GM19438 (cell line): ENCODE measurements around the gene SPTAN1.
A peak's percentile ranks its signal among the peaks of the same experiment; 100 is the strongest.
"Not testable (repeated sequence)": the region's sequence is repeated elsewhere in the genome, so short reads cannot be mapped to it uniquely, and the experiment has no call there.

ENCODE experiments used
- ATAC-seq: cut with Tn5 transposase; IDR thresholded peaks from one replicate; pipeline ENCODE4 v1.9.1; 2021; ENCODE audit warnings: low read depth; ENCODE audit not compliant: unreplicated experiment

Gene SPTAN1

GRCh38 chr9:128552153-128552743 is at the start of gene SPTAN1:
TSS of gene SPTAN1 (plus strand) at chr9:128552587. CDS start at chr9:128566741, 14,154 bp downstream.
- ATAC-seq = peak; percentile 67

DNA sequence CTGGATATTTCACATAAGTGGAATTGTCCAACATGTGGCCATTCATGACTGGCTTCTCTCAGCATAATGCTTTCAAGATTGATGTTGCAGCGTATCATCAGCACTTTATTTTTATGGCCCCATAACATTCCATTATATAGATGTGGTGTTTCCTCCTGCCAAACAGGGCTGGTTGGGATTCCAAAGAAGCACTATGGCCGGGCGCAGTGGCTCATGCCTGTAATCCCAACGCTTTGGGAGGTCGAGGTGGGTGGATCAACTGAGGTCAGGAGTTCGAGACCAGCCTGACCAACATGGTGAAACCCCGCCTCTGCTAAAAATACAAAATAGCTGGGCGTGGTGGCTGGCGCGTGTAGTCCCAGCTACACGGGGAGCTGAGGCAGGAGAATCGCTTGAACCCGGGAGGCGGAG is 49.0 kb upstream of the SPTAN1 start:
- not testable (repeated sequence) for ATAC-seq

DNA sequence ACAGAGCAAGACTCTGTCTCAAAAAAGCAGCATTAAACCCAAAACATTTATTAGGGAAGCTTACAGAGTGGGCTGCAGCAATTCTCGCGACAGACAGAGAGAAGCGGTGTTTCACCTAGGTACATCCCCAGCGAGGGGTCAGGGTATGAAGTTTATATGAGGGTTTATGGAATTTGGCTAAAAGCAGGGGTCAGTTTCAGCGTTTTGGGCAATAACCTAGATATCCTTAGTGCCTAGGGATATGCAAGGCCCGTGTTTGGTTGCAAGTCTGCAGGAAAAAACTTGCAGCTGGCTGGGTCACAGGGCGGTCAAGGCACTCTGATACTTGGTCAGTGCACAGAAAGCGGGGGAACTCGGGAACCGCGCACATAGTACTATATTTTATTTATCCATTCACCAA is 48.5 kb upstream of the SPTAN1 start:
- no peak for ATAC-seq

DNA sequence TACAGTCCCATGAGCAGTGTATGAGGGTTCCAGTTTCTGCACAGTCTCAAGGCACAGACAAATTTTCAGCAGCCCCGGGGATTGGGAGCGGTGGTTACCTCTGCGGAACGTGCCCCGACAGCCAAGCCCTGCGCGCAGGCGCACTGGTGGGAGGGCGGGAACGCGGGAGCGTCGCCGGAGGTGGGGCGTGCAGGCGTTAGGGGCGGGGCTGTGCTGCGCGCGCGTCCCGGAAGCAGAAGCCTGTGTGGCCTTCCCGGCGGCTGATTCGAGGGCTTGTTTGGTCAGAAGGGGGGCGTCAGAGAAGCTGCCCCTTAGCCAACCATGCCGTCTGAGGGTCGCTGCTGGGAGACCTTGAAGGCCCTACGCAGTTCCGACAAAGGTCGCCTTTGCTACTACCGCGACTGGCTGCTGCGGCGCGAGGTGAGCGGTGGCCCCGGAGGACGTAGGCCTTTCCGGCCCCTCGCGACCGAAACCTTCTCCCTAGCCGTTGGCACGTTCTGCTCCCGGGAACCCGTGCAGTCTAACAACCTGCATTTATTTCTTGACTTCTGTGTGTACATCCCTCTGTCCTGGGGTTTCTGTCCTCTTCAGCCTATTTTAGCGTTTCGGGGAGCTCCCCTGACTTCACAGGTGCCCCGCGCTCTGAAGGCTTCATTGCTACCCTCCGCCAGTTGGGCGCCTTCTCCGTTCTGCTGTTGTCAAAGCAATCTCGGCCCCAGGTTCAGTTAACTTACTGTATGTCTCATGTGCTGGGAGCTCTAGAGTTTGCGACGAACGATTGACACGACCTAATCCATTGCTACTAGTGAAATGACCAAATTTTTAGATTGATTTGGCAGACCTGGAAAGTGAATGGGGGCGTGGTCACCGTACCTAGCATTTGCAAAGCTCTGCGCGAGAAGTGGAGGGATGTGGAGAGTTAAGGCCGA is 47.6 kb upstream of the SPTAN1 start, which contains the start of gene GLE1:
Gene GLE1 (plus strand): TSS at position 235 of the 929 bp plus-strand sequence. CDS start 87 bp downstream, at position 322.
- peak; percentile 90 for ATAC-seq

DNA sequence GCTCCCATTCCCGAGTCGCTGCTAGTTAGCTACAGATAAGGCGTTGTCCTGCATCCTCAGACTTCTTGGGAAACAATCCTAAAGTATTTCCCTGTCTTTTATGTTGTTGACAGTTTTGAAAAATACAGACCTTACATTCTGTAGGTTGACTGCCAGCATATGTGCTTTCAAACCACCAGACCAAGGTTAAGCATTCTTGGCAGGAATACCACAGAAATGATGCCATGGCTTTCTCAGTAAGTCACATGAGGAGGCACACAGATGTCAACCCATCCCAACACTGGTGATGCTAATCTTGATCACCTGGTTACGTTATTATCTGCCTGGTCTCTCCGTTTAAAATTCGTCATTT is 47.0 kb upstream of the SPTAN1 start:
- no peak for ATAC-seq

DNA sequence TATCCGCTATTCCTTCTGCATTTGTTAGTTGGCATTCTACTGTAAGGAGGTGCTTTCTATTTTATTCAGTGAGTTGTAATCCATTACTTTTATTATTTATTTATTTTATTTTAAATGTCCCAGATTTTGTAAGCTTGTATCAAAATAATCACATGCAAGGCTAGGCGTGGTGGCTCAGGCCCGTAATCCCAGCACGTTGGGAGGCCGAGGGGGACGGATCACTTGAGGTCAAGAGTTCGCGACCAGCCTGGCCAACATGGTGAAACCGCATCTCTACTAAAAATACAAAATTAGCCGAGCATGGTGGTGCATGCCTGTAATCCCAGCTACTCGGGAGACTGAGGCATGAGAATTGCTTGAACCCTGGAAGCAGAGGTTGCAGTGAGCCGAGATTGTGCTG is 46.5 kb upstream of the SPTAN1 start:
- not testable (repeated sequence) for ATAC-seq

DNA sequence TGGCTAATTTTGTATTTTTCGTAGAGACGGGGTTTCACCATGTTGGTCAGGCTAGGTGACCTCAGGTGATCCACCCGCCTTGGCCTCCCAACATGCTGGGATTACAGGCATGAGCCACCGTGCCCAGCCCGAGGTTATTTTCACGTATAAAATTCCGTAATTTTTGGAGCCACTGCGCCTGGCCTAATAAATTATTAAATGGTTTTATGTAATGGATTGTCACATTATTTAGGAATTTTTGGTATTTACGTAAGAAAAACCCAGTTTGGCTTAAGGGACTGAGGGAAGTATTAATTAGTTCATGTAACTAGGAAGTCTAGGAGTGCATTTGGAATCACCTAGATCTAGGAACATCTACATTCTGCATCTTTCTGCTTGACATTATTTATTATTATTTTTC is 39.6 kb upstream of the SPTAN1 start:
- ATAC-seq = no peak

- no peak for ATAC-seq
These were observed 30.4 kb upstream of the SPTAN1 start for GRCh38 chr9:128521956-128522355.

- no peak for ATAC-seq
These were observed 29.0 kb upstream of the SPTAN1 start for GRCh38 chr9:128523199-128523925.

DNA sequence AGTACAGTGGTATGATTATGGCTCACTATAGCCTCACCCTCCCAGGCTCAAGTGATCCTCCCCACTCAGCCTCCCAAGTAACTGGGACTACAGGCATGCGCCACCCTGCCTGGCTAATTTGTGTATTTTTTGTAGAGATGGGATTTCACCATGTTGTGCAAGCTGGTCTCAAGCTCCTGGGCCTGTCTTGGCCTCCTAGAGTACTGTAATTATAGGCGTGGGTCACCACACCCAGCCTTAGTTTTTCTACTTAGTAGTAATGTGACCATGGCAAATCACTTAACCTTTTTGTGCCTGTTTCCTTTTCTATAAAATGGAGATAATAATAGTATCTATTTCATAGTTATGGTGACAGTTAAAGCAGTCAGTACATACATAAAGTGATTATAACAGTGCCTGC is 25.7 kb upstream of the SPTAN1 start:
- no peak for ATAC-seq

DNA sequence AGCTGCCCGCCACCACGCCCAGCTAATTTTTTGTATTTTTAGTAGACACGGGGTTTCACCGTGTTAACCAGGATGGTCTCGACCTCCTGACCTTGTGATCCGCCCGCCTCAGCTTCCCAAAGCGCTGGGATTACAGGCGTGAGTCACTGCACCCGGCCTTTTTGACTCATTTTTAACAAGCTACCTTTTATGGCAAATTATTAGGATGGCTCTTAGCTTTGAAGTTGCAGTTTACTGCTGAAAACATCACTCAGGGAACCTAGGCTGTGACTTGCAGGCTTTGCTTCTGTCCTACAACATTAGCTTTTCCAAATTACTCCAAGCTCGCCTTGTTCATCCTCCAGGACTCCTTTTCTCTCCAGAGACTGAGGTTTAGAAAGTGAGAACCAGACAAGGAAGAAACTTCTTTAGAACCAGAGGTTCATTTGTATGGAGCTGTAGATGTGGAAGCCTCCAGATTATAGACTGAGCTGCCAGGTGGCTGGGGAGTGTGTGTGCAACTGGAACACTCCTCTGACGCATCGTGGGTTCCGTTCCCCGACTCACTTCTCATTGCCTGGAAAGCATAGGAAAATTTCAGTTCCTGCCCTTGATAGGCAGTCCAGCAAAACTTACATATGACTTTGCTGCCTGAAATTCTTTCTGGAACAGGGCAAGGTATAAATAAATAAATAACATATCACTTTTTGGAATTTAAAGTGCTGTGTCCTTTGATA is 23.8 kb upstream of the SPTAN1 start:
- no peak for ATAC-seq

GRCh38 chr9:128529191-128529590 is 23.2 kb upstream of the SPTAN1 start:
- no peak for ATAC-seq

- ATAC-seq = no peak
These were observed 19.8 kb upstream of the SPTAN1 start for GRCh38 chr9:128532581-128532980.

DNA sequence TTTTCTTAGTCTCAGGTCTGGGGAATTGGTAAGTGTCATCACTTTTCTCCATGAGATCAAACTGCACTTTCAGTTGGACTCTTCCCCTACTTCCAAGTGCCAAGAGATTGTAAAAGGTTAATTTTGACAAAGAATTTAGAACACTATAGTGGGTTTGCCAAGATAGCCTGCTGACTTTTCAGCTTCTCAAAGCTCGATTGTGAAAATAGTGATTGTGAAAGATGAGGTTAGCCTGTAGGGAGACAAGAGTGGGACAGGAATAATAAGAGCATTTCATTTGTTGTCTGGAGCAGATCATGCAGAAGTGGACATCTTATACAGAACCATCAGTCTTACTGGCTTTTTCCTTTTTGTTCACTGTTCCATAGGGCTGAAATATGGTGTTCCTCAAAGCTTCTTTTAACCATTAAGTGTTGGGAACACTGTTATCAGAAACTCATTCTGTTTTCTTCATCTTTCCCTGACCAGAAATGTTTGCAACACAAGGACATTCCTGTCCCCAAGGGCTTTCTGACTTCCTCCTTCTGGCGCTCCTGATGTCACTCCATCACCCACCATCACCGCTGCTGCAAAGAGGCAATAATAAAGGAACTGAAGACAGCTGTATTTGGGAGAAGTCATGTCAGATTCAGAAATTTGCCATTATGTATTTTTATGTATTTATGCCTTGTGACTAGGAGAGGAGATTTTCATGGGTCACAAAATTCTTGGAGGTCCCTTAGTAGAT is 11.6 kb upstream of the SPTAN1 start:
- ATAC-seq = no peak

DNA sequence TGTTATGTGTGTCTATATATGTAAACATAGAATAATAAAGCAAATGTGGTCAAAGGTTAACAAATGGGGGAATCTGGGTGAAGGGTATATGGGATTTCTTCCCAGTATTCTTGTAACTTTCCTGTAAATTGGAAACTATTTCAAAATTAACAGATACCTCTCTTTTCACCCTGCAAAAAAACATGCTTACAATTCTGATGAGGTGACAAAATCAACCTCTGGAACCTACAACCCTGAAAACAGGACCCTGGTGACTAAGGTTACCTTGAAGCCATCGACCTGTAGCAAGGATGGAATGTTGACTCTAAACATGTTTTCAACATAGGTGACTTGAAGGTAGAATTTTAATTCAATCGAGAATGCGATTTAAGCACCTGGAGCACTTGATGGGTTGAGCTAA is 5.9 kb upstream of the SPTAN1 start:
- ATAC-seq = no peak

DNA sequence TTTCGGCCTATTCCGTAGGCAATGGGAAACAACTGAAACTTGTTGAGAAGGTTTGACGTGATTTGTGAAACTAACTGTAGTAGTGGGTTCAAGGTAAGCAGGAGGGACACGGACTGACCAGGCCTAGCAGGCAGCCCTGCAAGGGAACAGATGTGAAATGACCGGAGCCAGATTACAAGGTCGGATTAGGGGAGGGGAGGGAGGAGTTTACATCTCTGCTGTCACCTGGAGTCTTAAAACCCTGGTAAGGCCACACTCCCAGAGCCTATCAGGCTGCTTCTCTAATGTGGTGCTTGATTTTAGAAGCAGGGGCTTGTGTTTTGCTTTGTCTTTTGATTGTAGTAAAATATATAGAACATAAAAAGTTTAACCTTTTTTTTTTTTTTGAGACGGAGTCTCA is 3.5 kb upstream of the SPTAN1 start:
- no peak for ATAC-seq

- no peak for ATAC-seq
These were observed 2.2 kb upstream of the SPTAN1 start for GRCh38 chr9:128550226-128550625.

GRCh38 chr9:128550770-128551656 is 1.4 kb upstream of the SPTAN1 start:
- ATAC-seq = no peak

GRCh38 chr9:128551657-128552152 is 682 bp upstream of the SPTAN1 start:
- no peak for ATAC-seq
